A549 (cell line): Measurements from ENCODE around the gene IL11RA. TPM values are rescaled to one million over a fixed set of nuclear protein-coding genes. Genes with fewer than 3 reads are reported as not detected.

Experiments used
- ATAC-seq, 2 experiments: fragments of 200-7000 bp in 1 of 2; fragments of >200 bp in 1 of 2; cut with Nextera tagmentation in 1 of 2; cut with Tn5 transposase in 1 of 2; 3 replicates each; pipeline versions ENCODE4 v1.8.0 to v1.9.1; 2018 to 2020; ENCODE audit warnings: mild to moderate bottlenecking in 1 of 2, moderate library complexity in 1 of 2
- CTCF ChIA-PET: fragments of 300-600 bp; sonication (Branson Sonifier 250); formaldehyde crosslinking; extraction: SDS; loops from one replicate; lab custom pipeline; 2021; ENCODE audit warnings: antibody characterized with exemption, inconsistent platforms; lab: Yijun Ruan, JAX
- POLR2A ChIA-PET: fragments of 350-600 bp; formaldehyde crosslinking; extraction: SDS; loops from one replicate; lab custom pipeline; 2021; ENCODE audit warnings: antibody characterized with exemption, inconsistent platforms; lab: Yijun Ruan, JAX
- DNase-seq, 2 experiments: peaks; one replicate each; pipeline versions ENCODE4 v3.0.0 to v3.0.0-alpha.2; 2011 to 2016; ENCODE audit warnings: low read depth in 1 of 2, low spot score in 1 of 2
- FAIRE-seq: peaks from 2 replicates; lab custom pipeline; 2011; peaks lifted over from hg19 to GRCh38; lab: Jason Lieb, UNC
- H3K27ac ChIP-seq, 2 experiments: fragments of >200 bp; sonication (Bioruptor Twin); formaldehyde crosslinking; 3 replicates each; pipeline ENCODE4 v1.5.1; 2016 to 2017
- H3K4me1 ChIP-seq: fragments of >200 bp; sonication (Bioruptor Twin); formaldehyde crosslinking; 3 replicates; pipeline ENCODE4 v1.6.1; 2016
- H3K4me2 ChIP-seq: fragments of >200 bp; sonication (Bioruptor Twin); formaldehyde crosslinking; 3 replicates; pipeline ENCODE4 v1.6.1; 2016
- H3K4me3 ChIP-seq: fragments of >200 bp; sonication (Bioruptor Twin); formaldehyde crosslinking; 3 replicates; pipeline ENCODE4 v1.5.1; 2016
- H3K9me3 ChIP-seq: fragments of >200 bp; sonication (Bioruptor Twin); formaldehyde crosslinking; 3 replicates; pipeline ENCODE4 v1.6.1; 2016
- CEBPB ChIP-seq, 2 experiments: fragments of >200 bp in 1 of 2; sonication (Bioruptor Twin) in 1 of 2; formaldehyde crosslinking in 1 of 2; IDR thresholded peaks; 2 replicates each; pipeline ENCODE4 v1.6.1; 2012 to 2016
- CHD4 ChIP-seq: fragments of 200-600 bp; sonication (generic); IDR thresholded peaks from 2 replicates; pipeline ENCODE4 v1.6.1; 2016; ENCODE audit warnings: antibody characterized with exemption, mild to moderate bottlenecking, borderline replicate concordance
- EHF ChIP-seq: fragments of 250-450 bp; sonication (Bioruptor Pico); IDR thresholded peaks from 2 replicates; pipeline ENCODE4 v1.5.0; 2020; ENCODE audit warnings: mild to moderate bottlenecking
- EP300 ChIP-seq, 2 experiments: fragments of >200 bp; sonication (Bioruptor Twin); formaldehyde crosslinking; IDR thresholded peaks; 2 replicates in 1 of 2; 3 replicates in 1 of 2; pipeline ENCODE4 v1.6.1; 2016 to 2017
- GATA3 ChIP-seq: IDR thresholded peaks from 2 replicates; pipeline ENCODE4 v1.6.1; 2012; ENCODE audit warnings: borderline replicate concordance
- HOXB13 ChIP-seq: fragments of 250-450 bp; sonication (Bioruptor Pico); IDR thresholded peaks from 2 replicates; pipeline ENCODE4 v1.5.0; 2020; ENCODE audit warnings: low read depth, mild to moderate bottlenecking, moderate library complexity
- KDM1A ChIP-seq: fragments of 200-600 bp; sonication (generic); IDR thresholded peaks from 2 replicates; pipeline ENCODE4 v1.6.1; 2016; ENCODE audit warnings: low read depth, mild to moderate bottlenecking
- PHF8 ChIP-seq: fragments of 200-600 bp; sonication (generic); IDR thresholded peaks from 2 replicates; pipeline ENCODE4 v1.6.1; 2016; ENCODE audit warnings: low read depth, mild to moderate bottlenecking, antibody characterized with exemption, moderate library complexity, borderline replicate concordance
- RCOR1 ChIP-seq: fragments of 150-350 bp; IDR thresholded peaks from 2 replicates; pipeline ENCODE4 v1.6.1; 2014; ENCODE audit warnings: antibody characterized with exemption, low read length, low read depth
- RFX5 ChIP-seq: fragments of 450-650 bp; IDR thresholded peaks from 2 replicates; pipeline ENCODE4 v1.7.1; 2014; ENCODE audit warnings: antibody characterized with exemption, mild to moderate bottlenecking, moderate library complexity
- ZC3H11A ChIP-seq: fragments of 450-650 bp; IDR thresholded peaks from 2 replicates; pipeline ENCODE4 v1.6.1; 2014; ENCODE audit warnings: antibody characterized with exemption, mild to moderate bottlenecking
- WGBS: methylation state at CpG from one replicate; pipeline ENCODE4 v1.1.6; 2017; ENCODE audit errors: missing lambda C conversion rate; 5-methylcytosine and 5-hydroxymethylcytosine counted together
- polyA plus RNA-seq, 4 experiments: library from polyadenylated mRNA; depleted of rRNA in 3 of 4; stranded (reverse); fragments of >200 nt; fragmentation: RNase III in 1 of 4; extraction: RNeasy Plus Mini Kit Qiagen cat#74134 plus additional on column Dnase treatment in 1 of 4; gene quantifications; 2 replicates in 3 of 4; 3 replicates in 1 of 4; pipeline ENCODE4 v1.2.3, GENCODE V29; 2011 to 2017
- TF ChIP-seq, protein P1 (sequence below): fragments of 200-600 bp; sonication (generic); IDR thresholded peaks from 2 replicates; pipeline ENCODE4 v1.6.1; 2016; ENCODE audit warnings: antibody characterized with exemption, mild to moderate bottlenecking, moderate library complexity
- TF ChIP-seq, protein P2 (sequence below): fragments of >200 bp; sonication (Bioruptor Twin); formaldehyde crosslinking; IDR thresholded peaks from 3 replicates; pipeline ENCODE4 v1.5.1; 2016
- TF ChIP-seq, protein P3 (sequence below): fragments of 250-450 bp; sonication (Bioruptor Pico); IDR thresholded peaks from 2 replicates; pipeline ENCODE4 v1.5.0; 2021; ENCODE audit warnings: mild to moderate bottlenecking, moderate library complexity, borderline replicate concordance
- TF ChIP-seq, protein P4 (sequence below): fragments of 150-350 bp; IDR thresholded peaks from 2 replicates; pipeline ENCODE4 v1.6.1; 2014; ENCODE audit warnings: low read depth, mild to moderate bottlenecking, low read length

IL11RA gene
- polyA plus RNA-seq, 2 of the 4 experiments (the other 2 are of a cell fraction) = 5.6 to 6.8 TPM

DNA sequence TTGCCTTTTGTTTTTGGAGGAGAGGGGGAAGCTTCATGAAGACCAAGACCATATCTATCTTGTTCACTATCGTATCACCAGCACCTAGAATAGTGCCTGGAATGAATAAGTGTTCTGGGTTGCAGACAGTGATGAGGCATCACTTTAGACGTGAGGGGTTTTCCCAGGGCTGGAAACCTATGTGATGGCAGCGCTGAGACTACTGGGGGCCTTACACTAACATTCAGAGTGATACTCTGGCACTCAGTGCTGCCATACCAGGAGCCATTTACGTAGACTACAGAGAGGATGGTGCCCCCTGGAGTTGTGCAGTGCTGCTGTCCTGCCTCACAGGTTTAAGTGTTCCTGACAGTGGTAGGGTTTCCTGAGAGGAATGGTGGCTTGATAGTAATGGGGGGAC, 32.2 kb downstream of the IL11RA start (continued):
- TF ChIP-seq, protein P1, sequence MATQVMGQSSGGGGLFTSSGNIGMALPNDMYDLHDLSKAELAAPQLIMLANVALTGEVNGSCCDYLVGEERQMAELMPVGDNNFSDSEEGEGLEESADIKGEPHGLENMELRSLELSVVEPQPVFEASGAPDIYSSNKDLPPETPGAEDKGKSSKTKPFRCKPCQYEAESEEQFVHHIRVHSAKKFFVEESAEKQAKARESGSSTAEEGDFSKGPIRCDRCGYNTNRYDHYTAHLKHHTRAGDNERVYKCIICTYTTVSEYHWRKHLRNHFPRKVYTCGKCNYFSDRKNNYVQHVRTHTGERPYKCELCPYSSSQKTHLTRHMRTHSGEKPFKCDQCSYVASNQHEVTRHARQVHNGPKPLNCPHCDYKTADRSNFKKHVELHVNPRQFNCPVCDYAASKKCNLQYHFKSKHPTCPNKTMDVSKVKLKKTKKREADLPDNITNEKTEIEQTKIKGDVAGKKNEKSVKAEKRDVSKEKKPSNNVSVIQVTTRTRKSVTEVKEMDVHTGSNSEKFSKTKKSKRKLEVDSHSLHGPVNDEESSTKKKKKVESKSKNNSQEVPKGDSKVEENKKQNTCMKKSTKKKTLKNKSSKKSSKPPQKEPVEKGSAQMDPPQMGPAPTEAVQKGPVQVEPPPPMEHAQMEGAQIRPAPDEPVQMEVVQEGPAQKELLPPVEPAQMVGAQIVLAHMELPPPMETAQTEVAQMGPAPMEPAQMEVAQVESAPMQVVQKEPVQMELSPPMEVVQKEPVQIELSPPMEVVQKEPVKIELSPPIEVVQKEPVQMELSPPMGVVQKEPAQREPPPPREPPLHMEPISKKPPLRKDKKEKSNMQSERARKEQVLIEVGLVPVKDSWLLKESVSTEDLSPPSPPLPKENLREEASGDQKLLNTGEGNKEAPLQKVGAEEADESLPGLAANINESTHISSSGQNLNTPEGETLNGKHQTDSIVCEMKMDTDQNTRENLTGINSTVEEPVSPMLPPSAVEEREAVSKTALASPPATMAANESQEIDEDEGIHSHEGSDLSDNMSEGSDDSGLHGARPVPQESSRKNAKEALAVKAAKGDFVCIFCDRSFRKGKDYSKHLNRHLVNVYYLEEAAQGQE = no peak
- TF ChIP-seq, protein P2, sequence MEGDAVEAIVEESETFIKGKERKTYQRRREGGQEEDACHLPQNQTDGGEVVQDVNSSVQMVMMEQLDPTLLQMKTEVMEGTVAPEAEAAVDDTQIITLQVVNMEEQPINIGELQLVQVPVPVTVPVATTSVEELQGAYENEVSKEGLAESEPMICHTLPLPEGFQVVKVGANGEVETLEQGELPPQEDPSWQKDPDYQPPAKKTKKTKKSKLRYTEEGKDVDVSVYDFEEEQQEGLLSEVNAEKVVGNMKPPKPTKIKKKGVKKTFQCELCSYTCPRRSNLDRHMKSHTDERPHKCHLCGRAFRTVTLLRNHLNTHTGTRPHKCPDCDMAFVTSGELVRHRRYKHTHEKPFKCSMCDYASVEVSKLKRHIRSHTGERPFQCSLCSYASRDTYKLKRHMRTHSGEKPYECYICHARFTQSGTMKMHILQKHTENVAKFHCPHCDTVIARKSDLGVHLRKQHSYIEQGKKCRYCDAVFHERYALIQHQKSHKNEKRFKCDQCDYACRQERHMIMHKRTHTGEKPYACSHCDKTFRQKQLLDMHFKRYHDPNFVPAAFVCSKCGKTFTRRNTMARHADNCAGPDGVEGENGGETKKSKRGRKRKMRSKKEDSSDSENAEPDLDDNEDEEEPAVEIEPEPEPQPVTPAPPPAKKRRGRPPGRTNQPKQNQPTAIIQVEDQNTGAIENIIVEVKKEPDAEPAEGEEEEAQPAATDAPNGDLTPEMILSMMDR = no peak
- no peak for TF ChIP-seq CHD4

DNA sequence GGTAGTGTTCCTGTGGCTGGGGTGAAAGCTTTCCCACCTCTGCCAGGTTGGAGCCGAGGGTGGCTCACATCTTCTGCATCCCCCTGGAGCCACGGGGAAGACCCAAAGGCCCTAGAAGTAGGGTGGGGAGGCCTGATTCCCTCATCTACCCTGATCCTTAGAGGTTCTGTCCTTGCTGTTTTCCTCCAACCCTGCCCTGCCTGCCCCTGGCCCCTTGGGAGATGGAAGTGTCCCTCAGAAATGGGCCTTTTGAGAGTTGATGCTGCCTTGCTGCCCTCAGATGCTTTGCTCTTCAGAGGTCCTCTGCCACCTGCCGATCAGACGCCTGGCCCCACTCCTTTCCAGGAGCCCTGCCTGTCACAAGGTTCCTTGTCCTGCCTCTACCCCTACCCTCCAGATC, 32.8 kb downstream of the IL11RA start:
- Histone ChIP-seq H3K4me1 (no peaks in the 10 kb centered on the region), H3K4me3 (no peak overlapping the region), H3K9me3 (no peaks in the 10 kb centered on the region), H3K4me2 (no peak overlapping the region), H3K27ac (no peak overlapping the region)
- 69% methylated on average over 4 of the region's 4 CpGs for WGBS
- POLR2A ChIA-PET = no interaction called here
- FAIRE-seq = no peak
- no peak for ATAC-seq
- no peak for DNase-seq
- CTCF ChIA-PET = interaction anchor here (0.9 to 10.1 kb wide), 3 partner anchors 9 to 76 kb away, joined by 3 to 135 read pairs (median 32); no protein-coding TSS in a partner anchor
- TF ChIP-seq EHF (CRISPR knock-in tag) = no peak

DNA sequence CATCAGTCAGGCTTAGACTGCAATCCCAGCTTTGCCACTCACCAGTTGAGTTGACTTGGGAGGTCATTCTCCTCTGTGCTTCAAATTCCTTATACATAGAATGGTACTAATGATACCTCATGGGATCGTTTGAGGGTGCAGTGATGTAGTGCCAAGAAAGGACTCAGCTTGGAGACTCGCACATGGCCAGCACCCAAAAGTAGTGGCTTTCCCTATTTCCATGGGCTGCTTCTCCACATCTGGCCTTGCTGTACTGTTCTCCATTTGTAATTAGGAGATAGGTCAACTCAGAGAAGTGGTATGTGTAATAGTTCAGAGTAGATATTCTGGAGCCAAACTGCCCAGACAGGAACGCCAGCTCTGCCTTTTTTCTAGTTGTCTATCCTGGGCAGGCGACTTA, 33.6 kb downstream of the IL11RA start:
- H3K4me1 ChIP-seq = no peaks in the 10 kb centered on the region
- 65% methylated on average over 4 of the region's 4 CpGs for WGBS
- H3K9me3 ChIP-seq = no peaks in the 10 kb centered on the region
- no peak overlapping the region for H3K4me3 ChIP-seq
- H3K4me2 ChIP-seq = no peak overlapping the region
- ATAC-seq = no peak
- CTCF ChIA-PET = interaction anchor here (0.5 to 10.1 kb wide), 6 partner anchors 10 to 94 kb away, joined by 3 to 135 read pairs (median 6); no protein-coding TSS in a partner anchor
- DNase-seq = no peak
- no peak overlapping the region for H3K27ac ChIP-seq
- POLR2A ChIA-PET = no interaction called here
- TF ChIP-seq, protein P3, sequence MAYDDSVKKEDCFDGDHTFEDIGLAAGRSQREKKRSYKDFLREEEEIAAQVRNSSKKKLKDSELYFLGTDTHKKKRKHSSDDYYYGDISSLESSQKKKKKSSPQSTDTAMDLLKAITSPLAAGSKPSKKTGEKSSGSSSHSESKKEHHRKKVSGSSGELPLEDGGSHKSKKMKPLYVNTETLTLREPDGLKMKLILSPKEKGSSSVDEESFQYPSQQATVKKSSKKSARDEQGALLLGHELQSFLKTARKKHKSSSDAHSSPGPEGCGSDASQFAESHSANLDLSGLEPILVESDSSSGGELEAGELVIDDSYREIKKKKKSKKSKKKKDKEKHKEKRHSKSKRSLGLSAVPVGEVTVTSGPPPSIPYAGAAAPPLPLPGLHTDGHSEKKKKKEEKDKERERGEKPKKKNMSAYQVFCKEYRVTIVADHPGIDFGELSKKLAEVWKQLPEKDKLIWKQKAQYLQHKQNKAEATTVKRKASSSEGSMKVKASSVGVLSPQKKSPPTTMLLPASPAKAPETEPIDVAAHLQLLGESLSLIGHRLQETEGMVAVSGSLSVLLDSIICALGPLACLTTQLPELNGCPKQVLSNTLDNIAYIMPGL = no peak
- no peak for TF ChIP-seq RCOR1
- no peak for TF ChIP-seq PHF8
- TF ChIP-seq, protein P2 = no peak
- no peak for TF ChIP-seq EHF (CRISPR knock-in tag)
- no peak for TF ChIP-seq ZC3H11A
- TF ChIP-seq, protein P4, sequence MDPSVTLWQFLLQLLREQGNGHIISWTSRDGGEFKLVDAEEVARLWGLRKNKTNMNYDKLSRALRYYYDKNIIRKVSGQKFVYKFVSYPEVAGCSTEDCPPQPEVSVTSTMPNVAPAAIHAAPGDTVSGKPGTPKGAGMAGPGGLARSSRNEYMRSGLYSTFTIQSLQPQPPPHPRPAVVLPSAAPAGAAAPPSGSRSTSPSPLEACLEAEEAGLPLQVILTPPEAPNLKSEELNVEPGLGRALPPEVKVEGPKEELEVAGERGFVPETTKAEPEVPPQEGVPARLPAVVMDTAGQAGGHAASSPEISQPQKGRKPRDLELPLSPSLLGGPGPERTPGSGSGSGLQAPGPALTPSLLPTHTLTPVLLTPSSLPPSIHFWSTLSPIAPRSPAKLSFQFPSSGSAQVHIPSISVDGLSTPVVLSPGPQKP = no peak
- TF ChIP-seq KDM1A = no peak
- TF ChIP-seq CEBPB (IDR thresholded peaks at IDR 0.05) = no peak
- TF ChIP-seq EP300 (IDR thresholded peaks at IDR 0.05) = no peak
- TF ChIP-seq GATA3 = no peak
- no peak for TF ChIP-seq RFX5
- TF ChIP-seq HOXB13 (CRISPR knock-in tag) = no peak
- TF ChIP-seq, protein P1 = no peak
- FAIRE-seq = no peak
